Measurements from ENCODE around the gene PRKAR1A. TPM values are rescaled to one million over a fixed set of nuclear protein-coding genes. Genes with fewer than 3 reads are reported as not detected.

PRKAR1A gene
- polyA plus RNA-seq, 1 experiment, result 282 TPM

GRCh38 chr17:68540981-68541380 lies 28.8 kb downstream of the PRKAR1A start:
- CTCF ChIA-PET, result interaction anchor here (1.8 kb wide), 1 partner anchor 219 kb away, joined by 5 read pairs; no protein-coding TSS in a partner anchor
- no peak overlapping the region for H3K4me3 ChIP-seq (ENCODE audit: low read depth, low read length)
- H3K27ac ChIP-seq (ENCODE audit: low read depth, low read length), result no peak overlapping the region
- TF ChIP-seq, protein P1, sequence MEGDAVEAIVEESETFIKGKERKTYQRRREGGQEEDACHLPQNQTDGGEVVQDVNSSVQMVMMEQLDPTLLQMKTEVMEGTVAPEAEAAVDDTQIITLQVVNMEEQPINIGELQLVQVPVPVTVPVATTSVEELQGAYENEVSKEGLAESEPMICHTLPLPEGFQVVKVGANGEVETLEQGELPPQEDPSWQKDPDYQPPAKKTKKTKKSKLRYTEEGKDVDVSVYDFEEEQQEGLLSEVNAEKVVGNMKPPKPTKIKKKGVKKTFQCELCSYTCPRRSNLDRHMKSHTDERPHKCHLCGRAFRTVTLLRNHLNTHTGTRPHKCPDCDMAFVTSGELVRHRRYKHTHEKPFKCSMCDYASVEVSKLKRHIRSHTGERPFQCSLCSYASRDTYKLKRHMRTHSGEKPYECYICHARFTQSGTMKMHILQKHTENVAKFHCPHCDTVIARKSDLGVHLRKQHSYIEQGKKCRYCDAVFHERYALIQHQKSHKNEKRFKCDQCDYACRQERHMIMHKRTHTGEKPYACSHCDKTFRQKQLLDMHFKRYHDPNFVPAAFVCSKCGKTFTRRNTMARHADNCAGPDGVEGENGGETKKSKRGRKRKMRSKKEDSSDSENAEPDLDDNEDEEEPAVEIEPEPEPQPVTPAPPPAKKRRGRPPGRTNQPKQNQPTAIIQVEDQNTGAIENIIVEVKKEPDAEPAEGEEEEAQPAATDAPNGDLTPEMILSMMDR (IDR thresholded peaks at IDR 0.05; ENCODE audit: low read depth, low read length), result no peak
- no peaks in the 10 kb centered on the region for H3K27me3 ChIP-seq (ENCODE audit: control insufficient read depth, insufficient read depth, low read length)
- no peak for DNase-seq (ENCODE audit: low read depth, low spot score)
- no peaks in the 10 kb centered on the region for H3K9me3 ChIP-seq (ENCODE audit: control insufficient read depth, insufficient read depth, low read length)
- POLR2A ChIA-PET, result interaction anchor here (0.6 to 0.8 kb wide), 2 partner anchors 197 to 218 kb away, joined by 3 read pairs; no protein-coding TSS in a partner anchor

DNA sequence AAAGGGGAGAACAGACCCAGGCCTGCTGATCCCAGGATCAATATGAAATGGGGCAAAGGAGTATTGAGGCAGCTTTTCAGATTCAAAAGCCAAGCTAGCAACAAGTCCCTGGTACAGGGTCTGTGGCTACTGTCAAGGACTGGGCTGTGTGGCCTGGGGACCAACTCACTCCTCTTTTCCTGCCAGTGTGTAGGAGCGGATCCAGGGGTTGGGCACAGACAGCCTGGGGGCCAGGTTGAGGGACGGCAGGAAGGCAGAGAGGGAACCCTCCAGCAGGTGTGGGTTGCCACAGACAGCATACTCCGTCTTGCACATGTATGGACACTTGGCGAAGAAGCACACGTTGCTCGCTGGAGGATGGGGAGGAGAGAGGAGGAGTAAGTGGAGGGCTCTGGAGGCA lies 29.6 kb downstream of the PRKAR1A start:
- no peaks in the 10 kb centered on the region for H3K27me3 ChIP-seq (ENCODE audit: control insufficient read depth, insufficient read depth, low read length)
- H3K4me3 ChIP-seq (ENCODE audit: low read depth, low read length), result no peak overlapping the region
- ChIA-PET POLR2A (no interaction called here), CTCF (interaction anchor here (0.6 kb wide), 1 partner anchor 10 kb away, joined by 3 read pairs; no protein-coding TSS in a partner anchor)
- DNase-seq (ENCODE audit: low read depth, low spot score), result no peak
- H3K9me3 ChIP-seq (ENCODE audit: control insufficient read depth, insufficient read depth, low read length), result no peaks in the 10 kb centered on the region; the same call in 1 of the 2 replicates
- TF ChIP-seq, protein P1 (IDR thresholded peaks at IDR 0.05; ENCODE audit: low read depth, low read length), result no peak
- H3K27ac ChIP-seq (ENCODE audit: low read depth, low read length), result no peak overlapping the region

DNA sequence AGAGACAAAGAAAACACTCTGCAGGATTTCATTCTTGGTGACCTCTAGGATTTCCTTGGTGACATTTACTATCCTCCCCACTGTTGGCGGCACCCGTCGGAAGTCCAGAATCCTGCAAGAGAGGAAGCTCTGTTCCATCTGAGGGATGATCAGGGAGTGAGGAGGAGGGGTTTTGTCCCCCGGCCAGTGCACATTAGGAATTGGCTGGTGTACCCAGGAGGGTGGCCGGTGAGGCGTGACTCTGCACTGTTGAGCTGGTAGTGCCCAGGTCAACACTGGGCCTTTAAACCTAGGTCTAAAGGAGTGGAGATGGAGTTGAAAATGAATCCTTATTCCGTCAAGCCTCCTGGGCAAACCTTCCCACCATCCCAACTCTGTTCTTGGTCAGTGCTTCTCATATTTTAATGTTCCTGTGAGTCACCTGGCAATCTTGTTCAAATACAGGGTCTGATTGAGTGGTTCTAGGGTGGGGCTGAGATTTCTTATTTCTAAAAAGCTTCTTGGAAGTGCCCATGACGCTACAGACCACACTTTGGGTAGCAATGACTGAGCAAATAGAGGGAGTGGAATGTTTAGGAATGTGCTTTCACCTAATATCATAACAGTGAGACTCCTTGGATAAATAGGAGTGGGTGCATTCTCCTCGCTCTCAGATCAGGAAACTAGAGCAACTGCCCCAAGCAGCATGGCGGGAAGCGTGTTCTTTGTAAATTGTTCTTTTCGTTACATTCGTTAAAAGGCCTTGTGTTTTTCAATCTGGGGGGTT lies 30.7 kb downstream of the PRKAR1A start:
- ChIA-PET CTCF (no interaction called here), POLR2A (interaction anchor here (0.5 kb wide), 1 partner anchor 338 kb away, joined by 3 read pairs; no protein-coding TSS in a partner anchor)
- H3K27ac ChIP-seq (ENCODE audit: low read depth, low read length), result no peak overlapping the region
- H3K4me3 ChIP-seq (ENCODE audit: low read depth, low read length), result no peak overlapping the region
- no peak for DNase-seq (ENCODE audit: low read depth, low spot score)
- TF ChIP-seq, protein P1 (IDR thresholded peaks at IDR 0.05; ENCODE audit: low read depth, low read length), result no peak
- no peaks in the 10 kb centered on the region; the same call in 1 of the 2 replicates for H3K9me3 ChIP-seq (ENCODE audit: control insufficient read depth, insufficient read depth, low read length)
- no peaks in the 10 kb centered on the region for H3K27me3 ChIP-seq (ENCODE audit: control insufficient read depth, insufficient read depth, low read length)

- TF ChIP-seq, protein P1 (IDR thresholded peaks at IDR 0.05; ENCODE audit: low read depth, low read length), result no peak
- no peak overlapping the region for H3K27ac ChIP-seq (ENCODE audit: low read depth, low read length)
- CTCF ChIA-PET, result no interaction called here
- POLR2A ChIA-PET, result no interaction called here
- H3K4me3 ChIP-seq (ENCODE audit: low read depth, low read length), result no peak overlapping the region
- DNase-seq (ENCODE audit: low read depth, low spot score), result no peak
- H3K9me3 ChIP-seq (ENCODE audit: control insufficient read depth, insufficient read depth, low read length), result no peaks in the 10 kb centered on the region; the same call in 1 of the 2 replicates
- no peaks in the 10 kb centered on the region for H3K27me3 ChIP-seq (ENCODE audit: control insufficient read depth, insufficient read depth, low read length)
These were observed 32.1 kb downstream of the PRKAR1A start for GRCh38 chr17:68544111-68544915.
